H7 (cell line): ENCODE measurements around the gene C6orf58. TPM values are rescaled to one million over a fixed set of nuclear protein-coding genes. Genes with fewer than 3 reads are reported as not detected.

ENCODE experiments used
- DNase-seq: peaks from one replicate; pipeline ENCODE4 v3.0.0; 2012
- H3K27me3 ChIP-seq: 2 replicates; pipeline ENCODE4 v1.6.0; 2011; ENCODE audit warnings: mild to moderate bottlenecking, low read length; ENCODE audit not compliant: control insufficient read depth, insufficient read depth
- H3K36me3 ChIP-seq: replicated peaks from 2 replicates; pipeline ENCODE4 v1.5.1; 2011; ENCODE audit warnings: low read length; ENCODE audit not compliant: control insufficient read depth, insufficient read depth
- H3K4me3 ChIP-seq: 2 replicates; pipeline ENCODE4 v1.5.1; 2011; ENCODE audit warnings: low read depth, mild to moderate bottlenecking, control low read depth, low read length, moderate library complexity; ENCODE audit not compliant: insufficient read depth
- total RNA-seq: library from RNA; depleted of rRNA; stranded (reverse); fragments of >200 nt; shearing (Covaris generic); gene quantifications from 2 replicates; pipeline ENCODE4 v1.2.3, GENCODE V29; 2014; rRNA removed

C6orf58 gene
- total RNA-seq, 1 experiment from 2014 or later = not detected

DNA sequence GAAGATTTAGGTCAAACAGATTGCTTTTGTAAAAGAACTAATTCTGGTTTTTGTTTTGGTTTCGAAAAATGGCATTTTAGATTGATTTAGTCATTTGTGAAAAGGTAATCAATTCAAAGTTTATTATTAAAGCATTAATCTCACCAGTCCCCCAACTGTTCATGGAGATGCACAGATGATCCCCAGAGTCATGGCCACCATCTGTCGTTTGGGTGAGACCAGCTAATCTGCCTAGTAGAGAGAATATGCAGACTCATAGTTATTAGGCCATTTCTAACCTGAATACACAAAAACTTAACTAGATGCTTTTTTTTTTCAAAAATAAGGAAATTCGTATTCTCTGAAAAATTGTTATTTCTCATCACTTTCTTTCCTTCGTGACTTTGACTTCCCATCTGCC is 58.1 kb downstream of the C6orf58 start:
- no peak for DNase-seq
- no peaks in the 10 kb centered on the region for H3K36me3 ChIP-seq
- no peak overlapping the region for H3K4me3 ChIP-seq
- H3K27me3 ChIP-seq = no peaks in the 10 kb centered on the region

DNA sequence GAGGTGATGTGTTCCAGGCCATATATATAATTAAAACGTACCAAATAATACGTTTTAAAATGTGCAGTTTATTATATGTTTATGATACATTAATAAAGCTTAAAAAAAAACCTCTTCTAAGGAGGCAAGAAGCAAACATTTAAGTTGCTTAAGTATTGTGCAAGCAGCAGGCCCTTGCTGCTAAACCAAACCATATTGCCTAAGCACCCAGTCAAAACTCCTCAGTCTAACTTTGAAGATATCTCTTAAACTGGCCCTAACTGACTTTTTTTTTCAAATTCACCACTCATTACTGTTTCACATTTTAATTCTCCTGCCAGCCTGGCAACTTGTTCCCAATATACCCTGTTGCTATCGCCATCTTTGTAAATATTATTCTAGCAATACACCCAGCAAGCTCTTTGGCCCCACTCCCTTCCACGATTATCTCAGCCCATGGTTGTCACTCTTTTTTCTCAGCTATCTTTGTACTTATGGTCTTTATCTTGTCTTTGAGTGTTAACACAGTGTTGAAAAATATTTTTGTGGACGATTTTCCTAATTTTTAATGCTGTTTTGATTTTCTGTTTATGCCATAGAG is 60.9 kb downstream of the C6orf58 start:
- Histone ChIP-seq H3K27me3 (no peaks in the 10 kb centered on the region), H3K36me3 (no peaks in the 10 kb centered on the region), H3K4me3 (no peak overlapping the region)
- DNase-seq = no peak

Other genes starting within 250 kb of the C6orf58 start
- gene ECHDC1, start 233.6 kb upstream of the C6orf58 start, total RNA-seq = 48.8 and 55.5 TPM in 2 replicates
- 0.55 and 2.3 TPM in 2 replicates for gene KIAA0408, start 117.8 kb upstream of the C6orf58 start, total RNA-seq